C4-2B (cell line): ENCODE results near the gene POU6F2.

ENCODE experiments used
- CTCF ChIP-seq: fragments of 450-650 bp; conservative IDR thresholded peaks from 2 replicates; pipeline ENCODE4 v1.5.1; 2017; ENCODE audit warnings: mild to moderate bottlenecking
- ZFX ChIP-seq: fragments of 450-650 bp; IDR thresholded peaks from 2 replicates; pipeline ENCODE4 v1.6.1; 2017

- no peak for TF ChIP-seq CTCF
- TF ChIP-seq ZFX: no peak
These were observed 318.1 kb downstream of the POU6F2 start for GRCh38 chr7:39295796-39296195.
